Measurements from ENCODE around the gene CGB5. TPM values are rescaled to one million over a fixed set of nuclear protein-coding genes. Genes with fewer than 3 reads are reported as not detected.
A peak's percentile ranks its signal among the peaks of the same experiment; 100 is the strongest.

The CGB5 gene
- total and polyA plus RNA-seq, 9 of the 15 experiments (the other 6 are each of a cell fraction or from before 2014, with no cell fraction given), result not detected

DNA sequence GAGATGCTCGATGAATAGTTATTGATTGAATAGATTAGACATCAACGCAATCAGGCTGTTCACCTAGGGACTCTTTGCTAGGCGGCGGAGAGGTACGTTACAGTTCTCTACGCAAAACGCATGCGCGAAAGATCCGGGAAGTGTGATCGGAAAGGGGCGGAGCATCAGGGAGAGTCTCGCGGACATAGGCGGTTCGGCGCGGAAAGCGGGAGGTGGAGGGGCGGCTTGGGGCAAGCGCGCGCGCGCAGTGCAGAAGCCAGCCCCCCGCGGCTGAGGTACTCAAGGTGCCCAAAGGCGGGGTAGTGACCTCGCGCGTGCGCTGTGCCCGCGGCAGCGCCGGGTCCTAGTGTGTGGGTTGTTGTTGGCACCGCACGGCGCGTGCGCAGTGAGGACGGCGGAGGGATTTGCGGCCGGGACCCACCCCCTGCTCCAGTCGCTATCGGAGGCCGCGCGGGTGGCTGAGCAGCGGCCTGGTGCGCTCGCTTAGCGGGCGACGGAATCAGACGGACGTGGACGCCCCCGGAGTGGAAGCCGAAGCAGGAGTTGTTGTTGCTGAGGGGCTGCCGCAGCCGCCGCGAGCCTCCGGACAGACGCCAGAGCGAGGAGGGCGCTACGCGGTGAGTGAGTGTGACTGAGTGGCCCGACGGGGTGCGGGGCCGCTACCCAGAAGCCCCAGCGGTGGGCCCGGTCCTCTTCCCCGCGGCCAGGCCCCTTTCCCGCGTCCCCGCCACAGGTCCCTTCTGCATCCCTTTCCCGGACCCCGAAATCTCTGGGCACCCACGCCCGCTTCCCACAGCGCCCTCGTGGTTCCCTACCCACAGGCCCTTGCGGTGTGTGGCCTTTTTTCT is 41.6 kb downstream of the CGB5 start, which contains the start of gene SNRNP70 (continued):
- TF ChIP-seq, protein P1, sequence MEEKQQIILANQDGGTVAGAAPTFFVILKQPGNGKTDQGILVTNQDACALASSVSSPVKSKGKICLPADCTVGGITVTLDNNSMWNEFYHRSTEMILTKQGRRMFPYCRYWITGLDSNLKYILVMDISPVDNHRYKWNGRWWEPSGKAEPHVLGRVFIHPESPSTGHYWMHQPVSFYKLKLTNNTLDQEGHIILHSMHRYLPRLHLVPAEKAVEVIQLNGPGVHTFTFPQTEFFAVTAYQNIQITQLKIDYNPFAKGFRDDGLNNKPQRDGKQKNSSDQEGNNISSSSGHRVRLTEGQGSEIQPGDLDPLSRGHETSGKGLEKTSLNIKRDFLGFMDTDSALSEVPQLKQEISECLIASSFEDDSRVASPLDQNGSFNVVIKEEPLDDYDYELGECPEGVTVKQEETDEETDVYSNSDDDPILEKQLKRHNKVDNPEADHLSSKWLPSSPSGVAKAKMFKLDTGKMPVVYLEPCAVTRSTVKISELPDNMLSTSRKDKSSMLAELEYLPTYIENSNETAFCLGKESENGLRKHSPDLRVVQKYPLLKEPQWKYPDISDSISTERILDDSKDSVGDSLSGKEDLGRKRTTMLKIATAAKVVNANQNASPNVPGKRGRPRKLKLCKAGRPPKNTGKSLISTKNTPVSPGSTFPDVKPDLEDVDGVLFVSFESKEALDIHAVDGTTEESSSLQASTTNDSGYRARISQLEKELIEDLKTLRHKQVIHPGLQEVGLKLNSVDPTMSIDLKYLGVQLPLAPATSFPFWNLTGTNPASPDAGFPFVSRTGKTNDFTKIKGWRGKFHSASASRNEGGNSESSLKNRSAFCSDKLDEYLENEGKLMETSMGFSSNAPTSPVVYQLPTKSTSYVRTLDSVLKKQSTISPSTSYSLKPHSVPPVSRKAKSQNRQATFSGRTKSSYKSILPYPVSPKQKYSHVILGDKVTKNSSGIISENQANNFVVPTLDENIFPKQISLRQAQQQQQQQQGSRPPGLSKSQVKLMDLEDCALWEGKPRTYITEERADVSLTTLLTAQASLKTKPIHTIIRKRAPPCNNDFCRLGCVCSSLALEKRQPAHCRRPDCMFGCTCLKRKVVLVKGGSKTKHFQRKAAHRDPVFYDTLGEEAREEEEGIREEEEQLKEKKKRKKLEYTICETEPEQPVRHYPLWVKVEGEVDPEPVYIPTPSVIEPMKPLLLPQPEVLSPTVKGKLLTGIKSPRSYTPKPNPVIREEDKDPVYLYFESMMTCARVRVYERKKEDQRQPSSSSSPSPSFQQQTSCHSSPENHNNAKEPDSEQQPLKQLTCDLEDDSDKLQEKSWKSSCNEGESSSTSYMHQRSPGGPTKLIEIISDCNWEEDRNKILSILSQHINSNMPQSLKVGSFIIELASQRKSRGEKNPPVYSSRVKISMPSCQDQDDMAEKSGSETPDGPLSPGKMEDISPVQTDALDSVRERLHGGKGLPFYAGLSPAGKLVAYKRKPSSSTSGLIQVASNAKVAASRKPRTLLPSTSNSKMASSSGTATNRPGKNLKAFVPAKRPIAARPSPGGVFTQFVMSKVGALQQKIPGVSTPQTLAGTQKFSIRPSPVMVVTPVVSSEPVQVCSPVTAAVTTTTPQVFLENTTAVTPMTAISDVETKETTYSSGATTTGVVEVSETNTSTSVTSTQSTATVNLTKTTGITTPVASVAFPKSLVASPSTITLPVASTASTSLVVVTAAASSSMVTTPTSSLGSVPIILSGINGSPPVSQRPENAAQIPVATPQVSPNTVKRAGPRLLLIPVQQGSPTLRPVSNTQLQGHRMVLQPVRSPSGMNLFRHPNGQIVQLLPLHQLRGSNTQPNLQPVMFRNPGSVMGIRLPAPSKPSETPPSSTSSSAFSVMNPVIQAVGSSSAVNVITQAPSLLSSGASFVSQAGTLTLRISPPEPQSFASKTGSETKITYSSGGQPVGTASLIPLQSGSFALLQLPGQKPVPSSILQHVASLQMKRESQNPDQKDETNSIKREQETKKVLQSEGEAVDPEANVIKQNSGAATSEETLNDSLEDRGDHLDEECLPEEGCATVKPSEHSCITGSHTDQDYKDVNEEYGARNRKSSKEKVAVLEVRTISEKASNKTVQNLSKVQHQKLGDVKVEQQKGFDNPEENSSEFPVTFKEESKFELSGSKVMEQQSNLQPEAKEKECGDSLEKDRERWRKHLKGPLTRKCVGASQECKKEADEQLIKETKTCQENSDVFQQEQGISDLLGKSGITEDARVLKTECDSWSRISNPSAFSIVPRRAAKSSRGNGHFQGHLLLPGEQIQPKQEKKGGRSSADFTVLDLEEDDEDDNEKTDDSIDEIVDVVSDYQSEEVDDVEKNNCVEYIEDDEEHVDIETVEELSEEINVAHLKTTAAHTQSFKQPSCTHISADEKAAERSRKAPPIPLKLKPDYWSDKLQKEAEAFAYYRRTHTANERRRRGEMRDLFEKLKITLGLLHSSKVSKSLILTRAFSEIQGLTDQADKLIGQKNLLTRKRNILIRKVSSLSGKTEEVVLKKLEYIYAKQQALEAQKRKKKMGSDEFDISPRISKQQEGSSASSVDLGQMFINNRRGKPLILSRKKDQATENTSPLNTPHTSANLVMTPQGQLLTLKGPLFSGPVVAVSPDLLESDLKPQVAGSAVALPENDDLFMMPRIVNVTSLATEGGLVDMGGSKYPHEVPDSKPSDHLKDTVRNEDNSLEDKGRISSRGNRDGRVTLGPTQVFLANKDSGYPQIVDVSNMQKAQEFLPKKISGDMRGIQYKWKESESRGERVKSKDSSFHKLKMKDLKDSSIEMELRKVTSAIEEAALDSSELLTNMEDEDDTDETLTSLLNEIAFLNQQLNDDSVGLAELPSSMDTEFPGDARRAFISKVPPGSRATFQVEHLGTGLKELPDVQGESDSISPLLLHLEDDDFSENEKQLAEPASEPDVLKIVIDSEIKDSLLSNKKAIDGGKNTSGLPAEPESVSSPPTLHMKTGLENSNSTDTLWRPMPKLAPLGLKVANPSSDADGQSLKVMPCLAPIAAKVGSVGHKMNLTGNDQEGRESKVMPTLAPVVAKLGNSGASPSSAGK (IDR thresholded peaks at IDR 0.05), result peak; percentile 48; the same call in 1 of the 2 replicates
- TF ChIP-seq MAFK (IDR thresholded peaks at IDR 0.05; ENCODE audit: low read length) (no peak), MCM7 (IDR thresholded peaks at IDR 0.05) (no peak), YBX1 (IDR thresholded peaks at IDR 0.05) (no peak), SPI1 (IDR thresholded peaks at IDR 0.05; ENCODE audit: borderline replicate concordance, low read depth, low read length) (0 out of 2 replicates have a peak, but pooled peaks have one; percentile 15), MAFG (tag; conservative IDR thresholded peaks at IDR 0.05) (no peak), SMAD4 (CRISPR knock-in tag; conservative IDR thresholded peaks at IDR 0.05) (peak; percentile 61), MYC (IDR thresholded peaks at IDR 0.05; ENCODE audit: low read depth, low read length) (peak; percentile 81; the same call in 1 of the 2 replicates), MYC (CRISPR knock-in tag; IDR thresholded peaks at IDR 0.05; ENCODE audit: borderline replicate concordance, low read depth) (peak; percentile 91), POLR2AphosphoS5 (IDR thresholded peaks at IDR 0.05; ENCODE audit: control insufficient read depth, insufficient read depth, low read depth, low read length) (peak; percentile 89), U2AF1 (optimal IDR thresholded peaks at IDR 0.05; ENCODE audit: low read depth, low read length) (peak; percentile 93), STAT6 (CRISPR knock-in tag; IDR thresholded peaks at IDR 0.05) (peak; percentile 34; the same call in 1 of the 2 replicates), HSF4 (CRISPR knock-in tag; IDR thresholded peaks at IDR 0.05; ENCODE audit: borderline replicate concordance) (0 out of 2 replicates have a peak, but pooled peaks have one; percentile 31)

Data from K562 (cell line).